Measurements from ENCODE around the gene COL5A1. TPM values are rescaled to one million over a fixed set of nuclear protein-coding genes. Genes with fewer than 3 reads are reported as not detected.

Gene COL5A1
- total RNA-seq, 1 donor, result 295 TPM

DNA sequence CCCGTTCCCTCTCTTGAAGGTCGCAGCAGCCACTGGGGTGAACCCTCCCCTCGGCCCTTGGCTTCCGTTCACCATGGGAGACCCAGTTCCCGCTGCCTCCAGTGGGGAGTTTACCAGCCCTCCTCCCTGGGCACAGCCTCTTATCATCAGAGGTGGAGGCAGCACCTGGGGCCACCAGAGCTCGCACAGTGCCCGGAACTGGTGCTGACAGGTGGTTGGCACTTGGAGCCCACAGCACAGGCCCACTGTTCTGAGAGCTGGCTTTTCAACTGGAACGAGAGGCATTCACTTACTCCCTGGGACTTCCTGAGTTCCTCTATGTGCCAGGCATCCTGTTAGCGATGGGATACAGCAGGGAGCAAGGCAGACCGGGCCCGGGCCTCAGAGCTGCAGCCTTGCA lies 132.2 kb downstream of the COL5A1 start:
- no peak overlapping the region for H3K4me3 ChIP-seq (ENCODE audit: low read depth, low read length)
- no peak for DNase-seq (ENCODE audit: low read depth)
- TF ChIP-seq, protein P1, sequence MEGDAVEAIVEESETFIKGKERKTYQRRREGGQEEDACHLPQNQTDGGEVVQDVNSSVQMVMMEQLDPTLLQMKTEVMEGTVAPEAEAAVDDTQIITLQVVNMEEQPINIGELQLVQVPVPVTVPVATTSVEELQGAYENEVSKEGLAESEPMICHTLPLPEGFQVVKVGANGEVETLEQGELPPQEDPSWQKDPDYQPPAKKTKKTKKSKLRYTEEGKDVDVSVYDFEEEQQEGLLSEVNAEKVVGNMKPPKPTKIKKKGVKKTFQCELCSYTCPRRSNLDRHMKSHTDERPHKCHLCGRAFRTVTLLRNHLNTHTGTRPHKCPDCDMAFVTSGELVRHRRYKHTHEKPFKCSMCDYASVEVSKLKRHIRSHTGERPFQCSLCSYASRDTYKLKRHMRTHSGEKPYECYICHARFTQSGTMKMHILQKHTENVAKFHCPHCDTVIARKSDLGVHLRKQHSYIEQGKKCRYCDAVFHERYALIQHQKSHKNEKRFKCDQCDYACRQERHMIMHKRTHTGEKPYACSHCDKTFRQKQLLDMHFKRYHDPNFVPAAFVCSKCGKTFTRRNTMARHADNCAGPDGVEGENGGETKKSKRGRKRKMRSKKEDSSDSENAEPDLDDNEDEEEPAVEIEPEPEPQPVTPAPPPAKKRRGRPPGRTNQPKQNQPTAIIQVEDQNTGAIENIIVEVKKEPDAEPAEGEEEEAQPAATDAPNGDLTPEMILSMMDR (IDR thresholded peaks at IDR 0.05; ENCODE audit: insufficient read depth, low read depth, low read length), result no peak

DNA sequence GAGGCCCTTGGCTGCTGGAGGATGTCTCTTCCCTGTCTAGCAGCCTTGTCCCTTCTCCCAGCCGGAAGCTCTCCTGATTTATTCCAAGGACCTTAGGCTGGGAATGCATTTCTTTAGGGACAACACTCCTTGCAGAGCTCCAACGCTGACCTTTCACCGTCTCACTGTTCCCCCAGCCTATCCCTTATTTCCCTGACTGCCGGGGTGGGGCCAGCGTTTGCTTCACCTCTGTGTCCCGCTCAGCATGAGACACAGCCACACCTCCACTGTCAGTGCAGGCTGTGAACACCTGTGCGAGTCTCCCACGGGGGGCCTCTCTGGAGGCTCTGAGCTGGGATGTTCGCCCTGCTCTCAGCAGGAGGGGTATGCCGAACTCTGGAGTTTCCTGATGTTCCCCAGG lies 132.8 kb downstream of the COL5A1 start:
- no peak for DNase-seq (ENCODE audit: low read depth)
- TF ChIP-seq, protein P1 (IDR thresholded peaks at IDR 0.05; ENCODE audit: insufficient read depth, low read depth, low read length), result no peak
- no peak overlapping the region for H3K4me3 ChIP-seq (ENCODE audit: low read depth, low read length)

DNA sequence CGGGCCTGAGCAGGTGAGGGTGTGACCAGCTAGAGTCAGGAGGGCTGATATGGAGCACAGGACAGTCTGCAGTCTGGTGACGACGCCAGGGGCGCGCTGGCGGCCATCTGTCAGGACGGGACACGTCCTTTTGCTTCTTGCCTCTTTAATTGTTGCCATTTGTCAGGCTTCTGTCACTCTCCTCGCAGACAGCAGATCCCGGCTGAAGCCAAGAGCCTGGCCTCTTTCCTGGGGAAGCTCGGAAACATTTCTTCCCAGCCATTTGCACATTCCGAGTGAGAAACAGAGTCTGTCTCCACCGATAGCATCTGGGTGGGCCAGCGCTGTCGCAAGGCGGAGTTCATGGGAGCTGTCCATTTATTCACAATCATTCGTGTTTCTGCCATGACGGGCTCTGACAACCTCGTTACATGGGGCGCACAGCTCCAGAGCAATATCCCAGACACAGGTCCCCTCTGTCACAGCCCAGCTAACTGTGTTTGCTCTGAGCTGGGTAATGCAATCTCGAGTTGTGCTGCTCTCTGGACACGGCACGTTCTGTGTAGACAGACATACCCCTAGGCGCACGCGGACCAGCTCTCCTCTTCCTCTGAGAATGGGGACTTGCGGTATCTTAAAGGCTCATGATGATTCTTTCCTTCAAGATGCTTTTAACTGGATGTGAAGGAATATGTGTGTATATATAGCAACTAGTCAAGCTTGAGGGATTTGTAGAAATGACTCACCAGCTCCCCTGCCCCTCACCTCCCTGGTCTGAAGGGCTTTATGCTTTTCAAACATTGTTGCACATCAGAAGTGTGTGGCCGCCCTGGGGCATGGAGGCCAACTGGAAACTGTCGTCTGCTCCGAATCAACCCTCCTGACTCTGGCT lies 133.7 kb downstream of the COL5A1 start:
- no peak overlapping the region for H3K4me3 ChIP-seq (ENCODE audit: low read depth, low read length)
- DNase-seq (ENCODE audit: low read depth), result peak; percentile 87
- TF ChIP-seq, protein P1 (IDR thresholded peaks at IDR 0.05; ENCODE audit: insufficient read depth, low read depth, low read length), result no peak

DNA sequence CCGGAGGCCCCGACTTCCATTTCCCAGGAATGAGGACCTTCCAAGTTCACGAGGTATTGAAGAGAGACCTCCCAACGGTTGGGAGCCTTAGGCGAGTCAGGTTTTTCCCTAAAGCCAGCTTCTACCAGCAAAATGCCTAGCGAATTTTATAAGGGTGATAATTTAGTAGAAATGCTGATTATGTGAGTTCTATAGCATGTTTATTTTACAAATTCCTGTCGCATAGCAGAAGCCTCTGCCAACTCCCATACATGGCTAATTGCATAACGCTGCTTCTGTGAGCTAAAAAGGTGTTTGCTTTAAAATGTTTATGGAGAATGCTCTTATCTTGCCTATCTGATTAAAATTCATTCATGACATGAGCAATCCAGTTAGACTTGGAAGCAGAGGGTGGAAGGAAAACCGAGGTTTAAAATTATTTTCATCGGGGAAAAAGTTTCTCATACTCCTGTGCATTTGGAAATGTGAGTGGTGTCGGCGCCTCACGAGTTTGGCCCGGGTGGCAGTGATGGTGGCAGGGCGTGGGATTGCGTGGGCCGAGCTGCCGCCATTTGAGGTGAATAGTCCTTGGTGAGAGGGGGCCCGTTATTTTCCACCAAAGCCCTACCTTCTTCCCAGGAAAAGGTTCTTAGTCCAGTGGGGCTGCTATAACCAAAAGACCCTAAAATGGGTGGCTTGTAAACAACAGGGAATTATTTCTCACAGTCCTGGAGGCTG lies 134.6 kb downstream of the COL5A1 start:
- TF ChIP-seq, protein P1 (IDR thresholded peaks at IDR 0.05; ENCODE audit: insufficient read depth, low read depth, low read length), result no peak
- DNase-seq (ENCODE audit: low read depth), result peak; percentile 90
- no peak overlapping the region for H3K4me3 ChIP-seq (ENCODE audit: low read depth, low read length)

DNA sequence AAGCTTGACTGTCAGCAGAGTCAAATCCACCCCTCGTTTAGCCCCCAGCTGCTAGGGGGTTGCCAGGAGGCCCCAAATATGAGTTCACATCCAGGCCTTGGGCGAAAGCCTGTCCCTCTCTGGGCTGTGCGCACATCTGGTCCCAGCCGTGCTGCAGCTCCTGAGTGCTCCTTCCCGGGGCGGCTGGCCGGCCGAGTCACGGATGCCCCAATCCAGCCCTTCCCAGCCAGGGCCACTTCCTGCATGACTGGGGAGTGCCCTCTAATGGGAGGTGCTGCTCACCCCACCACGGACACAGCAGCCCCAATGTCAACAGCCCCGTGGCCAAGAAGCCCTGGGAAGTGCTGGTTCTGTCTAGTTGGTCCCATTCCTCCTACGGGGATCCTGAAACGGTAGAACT lies 135.6 kb downstream of the COL5A1 start:
- TF ChIP-seq, protein P1 (IDR thresholded peaks at IDR 0.05; ENCODE audit: insufficient read depth, low read depth, low read length), result no peak
- DNase-seq (ENCODE audit: low read depth), result no peak
- no peak overlapping the region for H3K4me3 ChIP-seq (ENCODE audit: low read depth, low read length)

DNA sequence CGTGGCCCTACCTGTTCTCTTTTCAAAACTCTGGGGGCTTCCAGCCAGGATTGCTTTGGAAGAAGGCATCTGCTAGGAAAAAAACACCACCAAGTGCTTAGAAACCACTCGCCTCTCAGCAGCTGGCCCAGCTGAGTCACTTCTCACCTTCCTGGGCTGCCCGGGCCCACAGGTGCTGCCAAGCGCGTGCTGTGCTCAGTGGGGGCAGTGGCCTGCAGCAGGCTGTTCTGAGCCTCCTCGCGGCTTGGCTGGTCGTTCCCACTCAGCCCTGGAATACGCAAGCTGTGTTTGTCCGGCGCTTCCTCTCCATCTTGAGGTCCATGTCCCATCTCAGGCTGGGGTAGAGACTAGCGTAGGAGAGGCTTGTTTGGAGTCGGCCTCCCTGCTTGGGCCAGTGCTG lies 136.6 kb downstream of the COL5A1 start:
- no peak for DNase-seq (ENCODE audit: low read depth)
- H3K4me3 ChIP-seq (ENCODE audit: low read depth, low read length), result no peak overlapping the region
- TF ChIP-seq, protein P1 (IDR thresholded peaks at IDR 0.05; ENCODE audit: insufficient read depth, low read depth, low read length), result no peak

Data from fibroblast of villous mesenchyme (primary cell).